ENCODE results near the gene LTA4H. TPM values are rescaled to one million over a fixed set of nuclear protein-coding genes. Genes with fewer than 3 reads are reported as not detected.

Gene LTA4H
- total RNA-seq, 3 donors from 2014 or later (not counting 1 experiment from before 2014, with no cell fraction given), result 43.1 to 51.9 (median 48.3) TPM

DNA sequence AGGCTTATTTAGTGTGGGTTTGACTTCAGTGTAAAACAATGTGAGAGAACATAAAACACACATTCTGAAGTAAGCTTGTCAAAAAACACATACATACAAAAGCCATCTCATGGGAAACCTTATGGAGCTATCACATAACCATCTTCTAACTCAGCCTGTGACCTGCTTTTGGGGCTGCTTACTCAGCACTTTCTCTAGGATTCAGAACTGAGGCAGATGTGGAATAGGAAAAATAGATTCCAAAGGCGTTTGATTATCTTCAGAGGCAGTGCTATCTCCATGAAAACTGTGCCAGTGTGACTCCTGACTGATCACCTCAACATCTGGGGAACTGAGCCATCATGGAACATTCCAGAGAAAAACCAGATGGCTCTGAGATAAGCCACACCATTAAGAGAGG is 52.8 kb downstream of the LTA4H start:
- Mint-ChIP-seq H3K9me3 (no peaks in the 10 kb centered on the region), H3K27me3 (ENCODE audit: low read depth in 2 of 2) (no peaks in the 10 kb centered on the region), H3K27ac (no peak overlapping the region), H3K4me3 (no peak overlapping the region), H3K36me3 (no peaks in the 10 kb centered on the region), H3K4me1 (no peaks in the 10 kb centered on the region)
- DNase-seq, result no peak
- H3K9me3 ChIP-seq (ENCODE audit: control insufficient read depth, insufficient read depth, low read length), result no peaks in the 10 kb centered on the region
- H3K27me3 ChIP-seq (ENCODE audit: control insufficient read depth, insufficient read depth, low read length), result no peaks in the 10 kb centered on the region
- no peak overlapping the region for H3K4me3 ChIP-seq (ENCODE audit: low read length)
- TF ChIP-seq, protein P1, sequence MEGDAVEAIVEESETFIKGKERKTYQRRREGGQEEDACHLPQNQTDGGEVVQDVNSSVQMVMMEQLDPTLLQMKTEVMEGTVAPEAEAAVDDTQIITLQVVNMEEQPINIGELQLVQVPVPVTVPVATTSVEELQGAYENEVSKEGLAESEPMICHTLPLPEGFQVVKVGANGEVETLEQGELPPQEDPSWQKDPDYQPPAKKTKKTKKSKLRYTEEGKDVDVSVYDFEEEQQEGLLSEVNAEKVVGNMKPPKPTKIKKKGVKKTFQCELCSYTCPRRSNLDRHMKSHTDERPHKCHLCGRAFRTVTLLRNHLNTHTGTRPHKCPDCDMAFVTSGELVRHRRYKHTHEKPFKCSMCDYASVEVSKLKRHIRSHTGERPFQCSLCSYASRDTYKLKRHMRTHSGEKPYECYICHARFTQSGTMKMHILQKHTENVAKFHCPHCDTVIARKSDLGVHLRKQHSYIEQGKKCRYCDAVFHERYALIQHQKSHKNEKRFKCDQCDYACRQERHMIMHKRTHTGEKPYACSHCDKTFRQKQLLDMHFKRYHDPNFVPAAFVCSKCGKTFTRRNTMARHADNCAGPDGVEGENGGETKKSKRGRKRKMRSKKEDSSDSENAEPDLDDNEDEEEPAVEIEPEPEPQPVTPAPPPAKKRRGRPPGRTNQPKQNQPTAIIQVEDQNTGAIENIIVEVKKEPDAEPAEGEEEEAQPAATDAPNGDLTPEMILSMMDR (IDR thresholded peaks at IDR 0.05), result no peak
- no peaks in the 10 kb centered on the region for H3K36me3 ChIP-seq (ENCODE audit: control insufficient read depth, insufficient read depth, low read length)
- no peaks in the 10 kb centered on the region for H3K4me1 ChIP-seq (ENCODE audit: control insufficient read depth, insufficient read depth, low read length)
- ATAC-seq, result no peak
- 95% methylated on average over 1 of the region's 1 CpG for WGBS (ENCODE audit: insufficient coverage)
- intact Hi-C loops (cut with micrococcal nuclease), result no loop called here
- H3K27ac ChIP-seq (ENCODE audit: low read length), result no peak overlapping the region

DNA sequence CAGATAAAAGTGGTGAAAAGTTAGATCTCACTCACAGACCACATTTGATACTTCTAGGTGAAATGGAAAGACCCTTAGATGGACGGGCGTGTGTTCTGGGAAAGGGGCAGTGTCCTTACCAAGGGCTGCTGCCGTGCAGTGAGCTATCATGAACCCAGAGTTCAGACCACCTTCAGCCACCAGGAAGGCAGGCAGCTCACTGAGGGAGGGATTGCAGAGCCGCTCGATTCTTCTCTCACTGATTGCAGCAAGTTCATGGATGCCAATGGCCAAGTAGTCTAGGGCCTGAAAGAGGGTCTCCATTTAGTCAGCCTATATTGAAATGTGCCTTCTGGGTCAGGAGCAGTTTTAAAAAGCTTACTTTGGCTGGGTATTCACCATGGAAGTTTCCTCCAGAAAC is 55.0 kb downstream of the LTA4H start:
- Mint-ChIP-seq H3K4me1 (no peaks in the 10 kb centered on the region), H3K36me3 (no peaks in the 10 kb centered on the region), H3K9me3 (no peaks in the 10 kb centered on the region), H3K4me3 (no peak overlapping the region), H3K27ac (no peak overlapping the region), H3K27me3 (ENCODE audit: low read depth in 2 of 2) (no peaks in the 10 kb centered on the region)
- Histone ChIP-seq H3K36me3 (ENCODE audit: control insufficient read depth, insufficient read depth, low read length) (no peaks in the 10 kb centered on the region), H3K9me3 (ENCODE audit: control insufficient read depth, insufficient read depth, low read length) (no peaks in the 10 kb centered on the region), H3K27ac (ENCODE audit: low read length) (no peak overlapping the region), H3K27me3 (ENCODE audit: control insufficient read depth, insufficient read depth, low read length) (no peaks in the 10 kb centered on the region), H3K4me3 (ENCODE audit: low read length) (no peak overlapping the region), H3K4me1 (ENCODE audit: control insufficient read depth, insufficient read depth, low read length) (no peaks in the 10 kb centered on the region)
- intact Hi-C loops (cut with micrococcal nuclease), result no loop called here
- TF ChIP-seq, protein P1 (IDR thresholded peaks at IDR 0.05), result no peak
- WGBS (ENCODE audit: insufficient coverage), result 88% methylated on average over 5 of the region's 5 CpGs
- ATAC-seq (no peak), DNase-seq (no peak)

DNA sequence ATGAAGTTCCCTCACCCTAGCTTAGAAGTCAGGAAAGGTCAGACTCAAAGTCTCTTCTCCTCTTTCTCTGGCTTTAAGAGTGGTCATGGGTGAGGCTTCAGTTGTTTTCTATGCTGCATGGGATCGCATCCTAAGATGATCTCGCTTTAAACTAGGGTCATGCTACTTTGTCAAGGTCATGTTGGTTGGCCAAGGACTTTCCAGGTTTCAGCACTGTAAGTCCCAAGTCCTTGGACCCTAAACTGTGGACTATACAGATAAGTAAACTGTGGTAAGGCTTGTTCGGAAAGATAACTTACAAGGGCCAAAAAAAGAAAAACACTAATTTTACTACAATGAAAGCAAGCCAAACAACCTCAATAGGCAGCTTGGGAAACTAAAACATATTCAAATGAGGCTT is 56.6 kb downstream of the LTA4H start:
- no peaks in the 10 kb centered on the region for H3K9me3 ChIP-seq (ENCODE audit: control insufficient read depth, insufficient read depth, low read length)
- Mint-ChIP-seq H3K9me3 (no peaks in the 10 kb centered on the region), H3K4me3 (no peak overlapping the region), H3K36me3 (no peaks in the 10 kb centered on the region), H3K27me3 (ENCODE audit: low read depth in 2 of 2) (no peaks in the 10 kb centered on the region), H3K27ac (no peak overlapping the region), H3K4me1 (no peaks in the 10 kb centered on the region)
- no peak overlapping the region for H3K27ac ChIP-seq (ENCODE audit: low read length)
- intact Hi-C loops (cut with micrococcal nuclease), result no loop called here
- H3K4me1 ChIP-seq (ENCODE audit: control insufficient read depth, insufficient read depth, low read length), result no peaks in the 10 kb centered on the region
- H3K36me3 ChIP-seq (ENCODE audit: control insufficient read depth, insufficient read depth, low read length), result no peaks in the 10 kb centered on the region
- no peak overlapping the region for H3K4me3 ChIP-seq (ENCODE audit: low read length)
- H3K27me3 ChIP-seq (ENCODE audit: control insufficient read depth, insufficient read depth, low read length), result no peaks in the 10 kb centered on the region
- no peak for DNase-seq
- WGBS (ENCODE audit: insufficient coverage), result 95% methylated on average over 2 of the region's 3 CpGs
- no peak for ATAC-seq
- TF ChIP-seq, protein P1 (IDR thresholded peaks at IDR 0.05), result no peak

DNA sequence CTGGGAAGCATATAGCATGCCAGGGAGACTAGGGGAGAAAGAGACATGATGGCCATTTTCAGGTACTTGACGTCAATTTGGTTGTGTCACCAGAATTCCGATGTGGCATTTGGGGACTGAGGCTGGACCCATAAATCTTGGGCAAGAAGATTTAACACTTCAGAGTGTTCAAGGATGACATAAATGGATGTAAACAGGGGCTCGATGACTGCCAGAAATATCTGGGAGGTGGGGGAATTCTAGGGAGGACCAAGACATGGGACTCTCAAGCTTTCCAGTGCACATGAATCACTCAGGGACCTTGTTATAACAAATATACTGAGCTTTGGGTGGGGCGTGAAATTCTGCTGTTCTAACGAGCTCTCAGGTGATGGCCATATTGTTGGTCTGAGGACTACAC is 57.0 kb downstream of the LTA4H start:
- no peaks in the 10 kb centered on the region for H3K27me3 ChIP-seq (ENCODE audit: control insufficient read depth, insufficient read depth, low read length)
- H3K27ac Mint-ChIP-seq, result no peak overlapping the region
- ATAC-seq, result no peak
- H3K27ac ChIP-seq (ENCODE audit: low read length), result no peak overlapping the region
- WGBS (ENCODE audit: insufficient coverage), result 94% methylated on average over 5 of the region's 5 CpGs
- H3K27me3 Mint-ChIP-seq (ENCODE audit: low read depth in 2 of 2), result no peaks in the 10 kb centered on the region
- no peaks in the 10 kb centered on the region for H3K4me1 Mint-ChIP-seq
- no peaks in the 10 kb centered on the region for H3K9me3 Mint-ChIP-seq
- H3K9me3 ChIP-seq (ENCODE audit: control insufficient read depth, insufficient read depth, low read length), result no peaks in the 10 kb centered on the region
- H3K36me3 ChIP-seq (ENCODE audit: control insufficient read depth, insufficient read depth, low read length), result no peaks in the 10 kb centered on the region
- no peak for DNase-seq
- intact Hi-C loops (cut with micrococcal nuclease), result no loop called here
- TF ChIP-seq, protein P1 (IDR thresholded peaks at IDR 0.05), result no peak
- H3K4me3 Mint-ChIP-seq, result no peak overlapping the region
- H3K4me1 ChIP-seq (ENCODE audit: control insufficient read depth, insufficient read depth, low read length), result no peaks in the 10 kb centered on the region
- no peaks in the 10 kb centered on the region for H3K36me3 Mint-ChIP-seq
- H3K4me3 ChIP-seq (ENCODE audit: low read length), result no peak overlapping the region
